SK-N-SH (cell line): ENCODE data around the gene AEBP2. TPM values are rescaled to one million over a fixed set of nuclear protein-coding genes. Genes with fewer than 3 reads are reported as not detected.
A peak's percentile ranks its signal among the peaks of the same experiment; 100 is the strongest.

Source experiments
- CTCF ChIA-PET: fragments of 300-600, 350-600 bp; formaldehyde crosslinking; extraction: SDS; loops from one replicate; lab custom pipeline; 2021; lab: Yijun Ruan, JAX
- POLR2A ChIA-PET: fragments of 350-600 bp; sonication (Branson Sonifier 250); formaldehyde crosslinking; extraction: SDS; loops from one replicate; lab custom pipeline; 2020; ENCODE audit warnings: antibody characterized with exemption, inconsistent platforms; lab: Yijun Ruan, JAX
- DNase-seq: peaks from one replicate; pipeline ENCODE4 v3.0.0; 2012
- H2AFZ ChIP-seq: fragments of 200-600 bp; sonication (generic); 2 replicates; pipeline ENCODE4 v1.8.1; 2016; ENCODE audit warnings: antibody characterized with exemption, mild to moderate bottlenecking, low read depth
- H3F3A ChIP-seq: fragments of 200-600 bp; sonication (generic); replicated peaks from 2 replicates; pipeline ENCODE3; 2016; ENCODE audit warnings: antibody characterized with exemption, mild to moderate bottlenecking; ENCODE audit not compliant: insufficient read depth
- H3K27ac ChIP-seq, 2 experiments: fragments of 200-500 bp in 1 of 2; fragments of 200-600 bp in 1 of 2; sonication (Bioruptor generic) in 1 of 2; sonication (generic), shearing (Covaris generic) in 1 of 2; 2 replicates each; pipeline versions ENCODE4 v1.5.1 to v1.6.1; 2014 to 2016; ENCODE audit warnings: low read depth in 2 of 2, inconsistent platforms in 1 of 2, low read length in 1 of 2, mild to moderate bottlenecking in 1 of 2, mixed read lengths in 1 of 2
- H3K27me3 ChIP-seq: fragments of 200-600 bp; sonication (generic), shearing (Covaris generic); 2 replicates; pipeline ENCODE4 v1.6.1; 2016; ENCODE audit warnings: mixed run types; ENCODE audit not compliant: insufficient read depth
- H3K36me3 ChIP-seq, 2 experiments: fragments of 200-500 bp in 1 of 2; fragments of 200-600 bp in 1 of 2; sonication (Bioruptor generic) in 1 of 2; sonication (generic) in 1 of 2; replicated peaks in 1 of 2; 2 replicates each; pipeline versions ENCODE3 to v1.5.1; 2014 to 2016; ENCODE audit warnings: low read length in 1 of 2, mild to moderate bottlenecking in 1 of 2; ENCODE audit not compliant: insufficient read depth in 2 of 2, control insufficient read depth in 1 of 2
- H3K4me1 ChIP-seq, 2 experiments: fragments of 200-500 bp in 1 of 2; fragments of 200-600 bp in 1 of 2; sonication (Bioruptor generic) in 1 of 2; sonication (generic), shearing (Covaris generic) in 1 of 2; 2 replicates each; pipeline versions ENCODE4 v1.5.1 to v1.6.1; 2014 to 2016; ENCODE audit warnings: low read depth in 1 of 2, low read length in 1 of 2, mixed run types in 1 of 2; ENCODE audit not compliant: insufficient read depth in 2 of 2, control insufficient read depth in 1 of 2
- H3K4me2 ChIP-seq: fragments of 200-600 bp; sonication (generic), shearing (Covaris generic); 2 replicates; pipeline ENCODE4 v1.6.1; 2017; ENCODE audit warnings: mixed run types
- H3K4me3 ChIP-seq, 2 experiments: fragments of 200-500 bp in 1 of 2; fragments of 200-600 bp in 1 of 2; sonication (Bioruptor generic) in 1 of 2; sonication (generic), shearing (Covaris generic) in 1 of 2; 2 replicates each; pipeline versions ENCODE4 v1.5.1 to v1.8.1; 2014 to 2016; ENCODE audit warnings: low read depth in 2 of 2, inconsistent platforms in 1 of 2, low read length in 1 of 2, mild to moderate bottlenecking in 1 of 2, mixed read lengths in 1 of 2, moderate library complexity in 1 of 2
- H3K79me2 ChIP-seq: fragments of 200-600 bp; sonication (generic); 2 replicates; pipeline ENCODE4 v1.8.1; 2017; ENCODE audit warnings: mild to moderate bottlenecking; ENCODE audit not compliant: insufficient read depth
- H3K9ac ChIP-seq: fragments of 200-600 bp; sonication (generic); 2 replicates; pipeline ENCODE4 v1.6.1; 2017; ENCODE audit warnings: mixed run types
- H3K9me2 ChIP-seq: fragments of 200-600 bp; sonication (generic); 2 replicates; pipeline ENCODE4 v1.6.1; 2017; ENCODE audit warnings: mixed run types
- H3K9me3 ChIP-seq: fragments of 200-600 bp; sonication (generic); 2 replicates; pipeline ENCODE4 v1.6.1; 2017; ENCODE audit warnings: mixed run types, mild to moderate bottlenecking, moderate library complexity
- H4K20me1 ChIP-seq: fragments of 200-600 bp; sonication (generic); 2 replicates; pipeline ENCODE4 v1.6.1; 2017; ENCODE audit warnings: mild to moderate bottlenecking, mixed run types; ENCODE audit not compliant: insufficient read depth
- CHD2 ChIP-seq: fragments of 150-350 bp; IDR thresholded peaks from 2 replicates; pipeline ENCODE4 v1.6.1; 2018; ENCODE audit warnings: low read length; ENCODE audit not compliant: partially characterized antibody
- FOXM1 ChIP-seq: IDR thresholded peaks from 2 replicates; pipeline ENCODE4 v1.4.0; 2012; ENCODE audit warnings: low read depth, mild to moderate bottlenecking
- JUND ChIP-seq: IDR thresholded peaks from 2 replicates; pipeline ENCODE4 v1.4.0; 2012
- MXI1 ChIP-seq: IDR thresholded peaks from 2 replicates; pipeline ENCODE4 v1.6.1; 2012; ENCODE audit warnings: mild to moderate bottlenecking, low read depth, low read length, improper control_type of control experiment
- NFIC ChIP-seq: IDR thresholded peaks from 2 replicates; pipeline ENCODE4 v1.4.0; 2012; ENCODE audit warnings: borderline replicate concordance
- NRF1 ChIP-seq: IDR thresholded peaks from 2 replicates; pipeline ENCODE4 v1.6.1; 2012; ENCODE audit warnings: low read depth, mild to moderate bottlenecking, low read length
- RCOR1 ChIP-seq: fragments of 150-350 bp; IDR thresholded peaks from 2 replicates; pipeline ENCODE4 v1.6.1; 2017; ENCODE audit warnings: antibody characterized with exemption, low read length
- RFX5 ChIP-seq: IDR thresholded peaks from 2 replicates; pipeline ENCODE4 v1.6.1; 2012; ENCODE audit warnings: mild to moderate bottlenecking, improper control_type of control experiment, low read length
- SMC3 ChIP-seq: IDR thresholded peaks from 2 replicates; pipeline ENCODE4 v1.6.1; 2012; ENCODE audit warnings: low read depth, low read length, improper control_type of control experiment
- TCF12 ChIP-seq: IDR thresholded peaks from 2 replicates; pipeline ENCODE4 v1.4.0; 2012
- TEAD4 ChIP-seq: IDR thresholded peaks from 2 replicates; pipeline ENCODE4 v1.4.0; 2012; ENCODE audit warnings: mild to moderate bottlenecking, borderline replicate concordance; ENCODE audit not compliant: insufficient read depth
- YY1 ChIP-seq: IDR thresholded peaks from 2 replicates; pipeline ENCODE4 v1.4.0; 2012; ENCODE audit warnings: low read depth, mild to moderate bottlenecking
- WGBS: methylation state at CpG from one replicate; pipeline ENCODE4 v1.1.6; 2017; ENCODE audit warnings: low lambda C conversion rate; 5-methylcytosine and 5-hydroxymethylcytosine counted together
- polyA plus RNA-seq, 3 experiments: library from polyadenylated mRNA; depleted of rRNA; stranded (reverse); fragments of >200 nt; gene quantifications; 2 replicates each; pipeline ENCODE4 v1.2.3, GENCODE V29; 2012
- TF ChIP-seq, protein P1 (sequence below): IDR thresholded peaks from 2 replicates; pipeline ENCODE4 v1.4.0; 2012; ENCODE audit warnings: low read depth, borderline replicate concordance
- TF ChIP-seq, protein P2 (sequence below): IDR thresholded peaks from 2 replicates; pipeline ENCODE4 v1.4.0; 2012; ENCODE audit warnings: low read depth, borderline replicate concordance
- TF ChIP-seq, protein P3 (sequence below): IDR thresholded peaks from 2 replicates; pipeline ENCODE4 v1.4.0; 2012; ENCODE audit warnings: low read depth
- TF ChIP-seq, protein P4 (sequence below): fragments of 150-350 bp; IDR thresholded peaks from 2 replicates; pipeline ENCODE4 v1.6.1; 2017; ENCODE audit warnings: antibody characterized with exemption, low read length, low read depth, borderline replicate concordance
- TF ChIP-seq, protein P5 (sequence below): IDR thresholded peaks from 2 replicates; pipeline ENCODE4; 2012

Gene AEBP2
- polyA plus RNA-seq, 1 of the 3 experiments (the other 2 are of a cell fraction), result 10.4 TPM

DNA sequence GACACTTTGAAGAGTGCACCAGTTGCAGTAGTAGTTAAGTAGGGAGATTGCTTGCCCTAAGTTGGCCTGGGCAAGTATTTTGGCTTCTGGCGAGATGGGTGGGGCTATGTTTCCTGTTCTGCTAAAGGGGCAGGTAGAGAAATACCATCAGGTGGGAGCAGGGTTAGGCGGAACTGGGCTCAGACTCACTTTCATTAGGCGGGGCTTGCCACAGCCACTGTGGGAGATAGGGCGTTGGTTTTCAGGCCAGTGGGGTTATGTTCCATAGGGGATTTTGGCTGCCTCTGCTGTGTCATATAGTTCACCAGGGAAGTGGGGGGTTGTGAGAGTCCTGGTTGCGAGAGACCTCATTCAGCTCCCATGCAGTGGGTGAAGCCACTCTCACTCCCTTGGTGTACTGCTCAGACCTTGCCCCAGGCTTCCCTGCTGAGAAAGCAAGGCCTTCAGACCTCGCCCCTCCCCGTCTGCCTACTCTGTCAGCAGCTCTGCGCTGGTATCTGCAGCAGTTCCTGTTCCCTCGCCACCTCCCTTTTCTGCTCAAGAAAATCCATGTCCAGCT, 43.3 kb downstream of the AEBP2 start:
- ChIA-PET POLR2A (no interaction called here), CTCF (no interaction called here)
- no peak overlapping the region for H3K4me2 ChIP-seq
- peaks cover 0 to 8% of the 10 kb centered on the region in 2 experiments; a peak in 1 of 4 replicates for H3K4me1 ChIP-seq
- H3F3A ChIP-seq, result no peaks in the 10 kb centered on the region
- peaks cover 100% of the 10 kb centered on the region for H3K79me2 ChIP-seq
- peak; percentile 20 for DNase-seq
- no peak overlapping the region for H3K4me3 ChIP-seq
- no peak overlapping the region for H3K27ac ChIP-seq
- no peaks in the 10 kb centered on the region for H3K9me2 ChIP-seq
- TF ChIP-seq NFIC (no peak), MXI1 (no peak), TEAD4 (no peak), JUND (no peak), FOXM1 (no peak), SMC3 (no peak), RFX5 (no peak), CHD2 (no peak), NRF1 (no peak), RCOR1 (no peak), YY1 (no peak), TCF12 (no peak)
- TF ChIP-seq, protein P1, sequence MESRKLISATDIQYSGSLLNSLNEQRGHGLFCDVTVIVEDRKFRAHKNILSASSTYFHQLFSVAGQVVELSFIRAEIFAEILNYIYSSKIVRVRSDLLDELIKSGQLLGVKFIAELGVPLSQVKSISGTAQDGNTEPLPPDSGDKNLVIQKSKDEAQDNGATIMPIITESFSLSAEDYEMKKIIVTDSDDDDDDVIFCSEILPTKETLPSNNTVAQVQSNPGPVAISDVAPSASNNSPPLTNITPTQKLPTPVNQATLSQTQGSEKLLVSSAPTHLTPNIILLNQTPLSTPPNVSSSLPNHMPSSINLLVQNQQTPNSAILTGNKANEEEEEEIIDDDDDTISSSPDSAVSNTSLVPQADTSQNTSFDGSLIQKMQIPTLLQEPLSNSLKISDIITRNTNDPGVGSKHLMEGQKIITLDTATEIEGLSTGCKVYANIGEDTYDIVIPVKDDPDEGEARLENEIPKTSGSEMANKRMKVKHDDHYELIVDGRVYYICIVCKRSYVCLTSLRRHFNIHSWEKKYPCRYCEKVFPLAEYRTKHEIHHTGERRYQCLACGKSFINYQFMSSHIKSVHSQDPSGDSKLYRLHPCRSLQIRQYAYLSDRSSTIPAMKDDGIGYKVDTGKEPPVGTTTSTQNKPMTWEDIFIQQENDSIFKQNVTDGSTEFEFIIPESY, result no peak
- TF ChIP-seq, protein P2, sequence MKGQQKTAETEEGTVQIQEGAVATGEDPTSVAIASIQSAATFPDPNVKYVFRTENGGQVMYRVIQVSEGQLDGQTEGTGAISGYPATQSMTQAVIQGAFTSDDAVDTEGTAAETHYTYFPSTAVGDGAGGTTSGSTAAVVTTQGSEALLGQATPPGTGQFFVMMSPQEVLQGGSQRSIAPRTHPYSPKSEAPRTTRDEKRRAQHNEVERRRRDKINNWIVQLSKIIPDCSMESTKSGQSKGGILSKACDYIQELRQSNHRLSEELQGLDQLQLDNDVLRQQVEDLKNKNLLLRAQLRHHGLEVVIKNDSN, result no peak
- TF ChIP-seq, protein P3, sequence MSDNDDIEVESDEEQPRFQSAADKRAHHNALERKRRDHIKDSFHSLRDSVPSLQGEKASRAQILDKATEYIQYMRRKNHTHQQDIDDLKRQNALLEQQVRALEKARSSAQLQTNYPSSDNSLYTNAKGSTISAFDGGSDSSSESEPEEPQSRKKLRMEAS, result no peak
- TF ChIP-seq, protein P4, sequence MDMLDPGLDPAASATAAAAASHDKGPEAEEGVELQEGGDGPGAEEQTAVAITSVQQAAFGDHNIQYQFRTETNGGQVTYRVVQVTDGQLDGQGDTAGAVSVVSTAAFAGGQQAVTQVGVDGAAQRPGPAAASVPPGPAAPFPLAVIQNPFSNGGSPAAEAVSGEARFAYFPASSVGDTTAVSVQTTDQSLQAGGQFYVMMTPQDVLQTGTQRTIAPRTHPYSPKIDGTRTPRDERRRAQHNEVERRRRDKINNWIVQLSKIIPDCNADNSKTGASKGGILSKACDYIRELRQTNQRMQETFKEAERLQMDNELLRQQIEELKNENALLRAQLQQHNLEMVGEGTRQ, result no peak
- TF ChIP-seq, protein P5, sequence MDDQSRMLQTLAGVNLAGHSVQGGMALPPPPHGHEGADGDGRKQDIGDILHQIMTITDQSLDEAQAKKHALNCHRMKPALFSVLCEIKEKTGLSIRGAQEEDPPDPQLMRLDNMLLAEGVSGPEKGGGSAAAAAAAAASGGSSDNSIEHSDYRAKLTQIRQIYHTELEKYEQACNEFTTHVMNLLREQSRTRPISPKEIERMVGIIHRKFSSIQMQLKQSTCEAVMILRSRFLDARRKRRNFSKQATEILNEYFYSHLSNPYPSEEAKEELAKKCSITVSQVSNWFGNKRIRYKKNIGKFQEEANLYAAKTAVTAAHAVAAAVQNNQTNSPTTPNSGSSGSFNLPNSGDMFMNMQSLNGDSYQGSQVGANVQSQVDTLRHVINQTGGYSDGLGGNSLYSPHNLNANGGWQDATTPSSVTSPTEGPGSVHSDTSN, result no peak
- H3K9me3 ChIP-seq, result 0 out of 2 replicates have a peak, but pooled peaks cover 8% of the 10 kb centered on the region
- peaks cover 0 to 42% of the 10 kb centered on the region in 2 experiments for H3K36me3 ChIP-seq
- H4K20me1 ChIP-seq, result peaks cover 67% of the 10 kb centered on the region
- H3K27me3 ChIP-seq, result no peaks in the 10 kb centered on the region
- 97% methylated on average over 9 of the region's 9 CpGs for WGBS
- no peak overlapping the region for H2AFZ ChIP-seq
- H3K9ac ChIP-seq, result no peak overlapping the region
